Prostate gland (tissue), 2 donors: ENCODE data around the gene TBL3.
"Not testable (repeated sequence)": the region's sequence is repeated elsewhere in the genome, so short reads cannot be mapped to it uniquely, and the experiment has no call there.

Experiments used
- CTCF ChIP-seq, 4 experiments: fragments of 200-600 bp in 2 of 4; fragments of 450-650 bp in 2 of 4; sonication (generic) in 2 of 4; IDR thresholded peaks; 1 replicate in 3 of 4; 2 replicates in 1 of 4; pipeline ENCODE4 v1.5.1; 2016 to 2019; ENCODE audit warnings: antibody characterized with exemption in 4 of 4, mild to moderate bottlenecking in 2 of 4, moderate library complexity in 2 of 4
- POLR2A ChIP-seq: fragments of 450-650 bp; IDR thresholded peaks from one replicate; pipeline ENCODE4 v1.6.1; 2016; ENCODE audit warnings: antibody characterized with exemption, mild to moderate bottlenecking

GRCh38 chr16:2011726-2012125 lies 39.9 kb downstream of the TBL3 start:
- TF ChIP-seq CTCF (IDR thresholded peaks at IDR 0.05); POLR2A: not testable (repeated sequence)
